ENCODE data around the gene PRKX.
A peak's percentile ranks its signal among the peaks of the same experiment; 100 is the strongest.
"Not testable (repeated sequence)": the region's sequence is repeated elsewhere in the genome, so short reads cannot be mapped to it uniquely, and the experiment has no call there.

The PRKX gene

DNA sequence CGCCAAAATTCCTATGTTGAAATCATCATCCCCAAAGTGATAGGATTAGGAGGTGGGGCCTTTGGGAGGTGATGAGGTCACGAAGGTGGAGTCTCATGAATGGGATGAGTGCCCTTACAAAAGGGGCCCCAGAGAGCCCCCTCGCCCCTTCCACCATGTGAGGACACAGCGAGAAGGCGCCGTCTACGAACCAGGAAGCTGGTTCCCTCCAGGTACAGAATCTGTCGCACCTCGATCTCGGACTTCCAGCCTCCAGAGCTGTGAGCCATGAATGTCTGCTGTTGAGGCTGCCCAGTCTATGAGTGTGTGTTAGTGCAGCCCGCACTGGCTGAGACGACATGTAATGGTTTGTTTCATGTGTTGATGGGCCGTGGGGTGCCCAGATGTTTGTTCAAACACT is 60.3 kb downstream of the PRKX start (continued):
- TF ChIP-seq PATZ1 (CRISPR knock-in tag; IDR thresholded peaks at IDR 0.05; ENCODE audit: borderline replicate concordance) (no peak), ARNTL (CRISPR knock-in tag; IDR thresholded peaks at IDR 0.05; ENCODE audit: borderline replicate concordance, low read depth) (no peak), ZNF565 (CRISPR knock-in tag; conservative IDR thresholded peaks at IDR 0.05; ENCODE audit: low read depth) (no peak), ZNF70 (CRISPR knock-in tag; IDR thresholded peaks at IDR 0.05) (no peak), ZC3H10 (CRISPR knock-in tag; IDR thresholded peaks at IDR 0.05) (no peak), CSDC2 (CRISPR knock-in tag; IDR thresholded peaks at IDR 0.05) (no peak), ZFP3 (CRISPR knock-in tag; IDR thresholded peaks at IDR 0.05) (no peak), OSR1 (CRISPR knock-in tag; IDR thresholded peaks at IDR 0.05) (no peak), ESRRG (CRISPR knock-in tag; IDR thresholded peaks at IDR 0.05) (no peak), TOX (CRISPR knock-in tag; IDR thresholded peaks at IDR 0.05; ENCODE audit: borderline replicate concordance) (no peak)
- TF ChIP-seq, protein P1, sequence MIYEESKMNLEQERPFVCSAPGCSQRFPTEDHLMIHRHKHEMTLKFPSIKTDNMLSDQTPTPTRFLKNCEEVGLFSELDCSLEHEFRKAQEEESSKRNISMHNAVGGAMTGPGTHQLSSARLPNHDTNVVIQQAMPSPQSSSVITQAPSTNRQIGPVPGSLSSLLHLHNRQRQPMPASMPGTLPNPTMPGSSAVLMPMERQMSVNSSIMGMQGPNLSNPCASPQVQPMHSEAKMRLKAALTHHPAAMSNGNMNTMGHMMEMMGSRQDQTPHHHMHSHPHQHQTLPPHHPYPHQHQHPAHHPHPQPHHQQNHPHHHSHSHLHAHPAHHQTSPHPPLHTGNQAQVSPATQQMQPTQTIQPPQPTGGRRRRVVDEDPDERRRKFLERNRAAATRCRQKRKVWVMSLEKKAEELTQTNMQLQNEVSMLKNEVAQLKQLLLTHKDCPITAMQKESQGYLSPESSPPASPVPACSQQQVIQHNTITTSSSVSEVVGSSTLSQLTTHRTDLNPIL (CRISPR knock-in tag; IDR thresholded peaks at IDR 0.05; ENCODE audit: low read depth) = no peak

DNA sequence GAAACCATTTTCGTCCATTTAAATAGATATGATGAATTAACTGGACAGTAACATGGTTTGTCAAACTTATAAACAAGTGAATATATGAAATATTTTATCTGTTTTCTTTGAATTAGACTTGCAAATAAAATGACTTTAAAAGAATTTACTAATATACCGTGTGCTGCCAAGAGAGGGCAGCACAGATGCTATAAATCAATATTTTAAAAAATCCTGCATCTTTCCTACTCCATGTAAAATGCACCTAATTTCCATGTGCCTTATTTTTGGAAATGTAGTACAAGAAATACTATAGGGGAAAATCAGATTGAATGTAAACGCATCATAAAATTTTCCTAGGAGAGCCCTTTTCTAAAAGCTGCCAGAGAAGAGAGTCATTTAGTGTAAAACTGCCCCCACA is 62.2 kb downstream of the PRKX start:
- ATAC-seq = peak; percentile 54; the same call in 2 of the 3 replicates
- TF ChIP-seq CSDC2 (CRISPR knock-in tag; IDR thresholded peaks at IDR 0.05) (no peak), ESRRG (CRISPR knock-in tag; IDR thresholded peaks at IDR 0.05) (no peak), GLIS3 (CRISPR knock-in tag; IDR thresholded peaks at IDR 0.05) (no peak)
- TF ChIP-seq, protein P2, sequence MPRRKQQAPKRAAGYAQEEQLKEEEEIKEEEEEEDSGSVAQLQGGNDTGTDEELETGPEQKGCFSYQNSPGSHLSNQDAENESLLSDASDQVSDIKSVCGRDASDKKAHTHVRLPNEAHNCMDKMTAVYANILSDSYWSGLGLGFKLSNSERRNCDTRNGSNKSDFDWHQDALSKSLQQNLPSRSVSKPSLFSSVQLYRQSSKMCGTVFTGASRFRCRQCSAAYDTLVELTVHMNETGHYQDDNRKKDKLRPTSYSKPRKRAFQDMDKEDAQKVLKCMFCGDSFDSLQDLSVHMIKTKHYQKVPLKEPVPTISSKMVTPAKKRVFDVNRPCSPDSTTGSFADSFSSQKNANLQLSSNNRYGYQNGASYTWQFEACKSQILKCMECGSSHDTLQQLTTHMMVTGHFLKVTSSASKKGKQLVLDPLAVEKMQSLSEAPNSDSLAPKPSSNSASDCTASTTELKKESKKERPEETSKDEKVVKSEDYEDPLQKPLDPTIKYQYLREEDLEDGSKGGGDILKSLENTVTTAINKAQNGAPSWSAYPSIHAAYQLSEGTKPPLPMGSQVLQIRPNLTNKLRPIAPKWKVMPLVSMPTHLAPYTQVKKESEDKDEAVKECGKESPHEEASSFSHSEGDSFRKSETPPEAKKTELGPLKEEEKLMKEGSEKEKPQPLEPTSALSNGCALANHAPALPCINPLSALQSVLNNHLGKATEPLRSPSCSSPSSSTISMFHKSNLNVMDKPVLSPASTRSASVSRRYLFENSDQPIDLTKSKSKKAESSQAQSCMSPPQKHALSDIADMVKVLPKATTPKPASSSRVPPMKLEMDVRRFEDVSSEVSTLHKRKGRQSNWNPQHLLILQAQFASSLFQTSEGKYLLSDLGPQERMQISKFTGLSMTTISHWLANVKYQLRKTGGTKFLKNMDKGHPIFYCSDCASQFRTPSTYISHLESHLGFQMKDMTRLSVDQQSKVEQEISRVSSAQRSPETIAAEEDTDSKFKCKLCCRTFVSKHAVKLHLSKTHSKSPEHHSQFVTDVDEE (CRISPR knock-in tag; IDR thresholded peaks at IDR 0.05) = no peak

- no peak for ATAC-seq
- TF ChIP-seq BACH2 (CRISPR knock-in tag; IDR thresholded peaks at IDR 0.05; ENCODE audit: borderline replicate concordance) (no peak), SNAI2 (CRISPR knock-in tag; IDR thresholded peaks at IDR 0.05) (no peak), PPARA (CRISPR knock-in tag; IDR thresholded peaks at IDR 0.05; ENCODE audit: borderline replicate concordance) (no peak), OSR1 (CRISPR knock-in tag; IDR thresholded peaks at IDR 0.05) (no peak)
- TF ChIP-seq, protein P1 (CRISPR knock-in tag; IDR thresholded peaks at IDR 0.05; ENCODE audit: low read depth) = no peak
- TF ChIP-seq, protein P2 (CRISPR knock-in tag; IDR thresholded peaks at IDR 0.05) = no peak
Measured at GRCh38 chrX:3648084-3648483, 65.4 kb downstream of the PRKX start.

DNA sequence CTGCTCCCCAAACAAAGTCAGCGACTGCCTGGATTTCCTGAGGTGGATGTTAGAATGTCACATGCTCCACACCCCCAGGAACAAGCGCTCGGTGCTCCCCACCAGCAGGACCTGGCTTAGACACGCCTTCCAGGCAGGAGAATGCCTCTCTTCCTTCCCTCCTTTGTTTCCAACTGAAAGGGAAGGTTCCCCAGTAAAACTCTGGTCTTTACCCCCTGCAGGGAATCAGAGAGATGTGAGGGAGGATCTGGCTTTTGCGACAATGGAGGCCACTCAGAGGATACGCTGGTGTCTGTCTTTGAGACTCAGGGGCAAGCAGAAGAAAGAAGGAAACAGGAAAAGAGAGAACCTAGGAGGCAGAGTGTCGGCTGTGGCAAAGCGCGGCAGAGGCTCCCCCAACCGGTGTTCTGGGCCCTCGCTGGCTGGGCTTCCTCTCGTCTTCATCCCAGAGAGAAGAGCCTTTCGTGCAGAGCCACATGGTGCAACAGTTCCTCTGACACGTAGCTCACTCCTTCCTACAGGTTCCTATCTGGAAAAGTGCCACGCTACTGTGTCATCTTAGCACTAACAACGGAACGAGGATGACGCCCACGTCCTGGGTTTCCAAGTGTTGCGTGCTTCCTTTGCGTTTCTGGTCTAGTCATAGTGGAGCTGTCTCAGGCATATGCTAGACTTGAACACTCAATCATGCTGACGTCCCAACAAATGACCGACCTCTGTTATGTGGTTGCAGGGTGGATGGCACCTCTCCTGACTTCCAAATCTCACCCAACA is 73.4 kb downstream of the PRKX start:
- not testable (repeated sequence) for ATAC-seq
